ENCODE measurements around the gene LRRC75A.

Gene LRRC75A

DNA sequence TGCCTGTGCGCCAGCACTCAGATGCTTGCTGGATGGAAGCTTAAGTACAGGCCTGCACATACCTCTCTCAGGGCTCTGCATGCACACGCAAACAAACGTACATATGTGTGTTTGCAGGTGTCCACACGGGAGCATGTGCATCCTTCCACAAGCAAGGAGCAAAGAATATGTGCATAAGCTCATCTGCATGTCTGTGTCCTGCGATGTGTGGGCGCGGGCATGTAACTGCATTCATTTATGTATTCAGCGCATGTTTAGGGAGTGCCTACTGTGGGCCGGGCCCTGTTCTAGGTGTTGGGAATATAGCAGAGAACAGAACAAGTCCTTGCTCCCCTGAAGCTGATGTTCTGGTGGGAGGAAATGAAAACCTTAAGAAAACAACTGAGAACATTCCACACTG is 62.9 kb downstream of the LRRC75A start:
- intact Hi-C loops (cut with DNase I; ENCODE audit: low total_unique reads): no loop called here
- no peak overlapping the region for H3K27ac ChIP-seq
- H3K4me1 ChIP-seq: no peaks in the 10 kb centered on the region
- TF ChIP-seq, protein P1, sequence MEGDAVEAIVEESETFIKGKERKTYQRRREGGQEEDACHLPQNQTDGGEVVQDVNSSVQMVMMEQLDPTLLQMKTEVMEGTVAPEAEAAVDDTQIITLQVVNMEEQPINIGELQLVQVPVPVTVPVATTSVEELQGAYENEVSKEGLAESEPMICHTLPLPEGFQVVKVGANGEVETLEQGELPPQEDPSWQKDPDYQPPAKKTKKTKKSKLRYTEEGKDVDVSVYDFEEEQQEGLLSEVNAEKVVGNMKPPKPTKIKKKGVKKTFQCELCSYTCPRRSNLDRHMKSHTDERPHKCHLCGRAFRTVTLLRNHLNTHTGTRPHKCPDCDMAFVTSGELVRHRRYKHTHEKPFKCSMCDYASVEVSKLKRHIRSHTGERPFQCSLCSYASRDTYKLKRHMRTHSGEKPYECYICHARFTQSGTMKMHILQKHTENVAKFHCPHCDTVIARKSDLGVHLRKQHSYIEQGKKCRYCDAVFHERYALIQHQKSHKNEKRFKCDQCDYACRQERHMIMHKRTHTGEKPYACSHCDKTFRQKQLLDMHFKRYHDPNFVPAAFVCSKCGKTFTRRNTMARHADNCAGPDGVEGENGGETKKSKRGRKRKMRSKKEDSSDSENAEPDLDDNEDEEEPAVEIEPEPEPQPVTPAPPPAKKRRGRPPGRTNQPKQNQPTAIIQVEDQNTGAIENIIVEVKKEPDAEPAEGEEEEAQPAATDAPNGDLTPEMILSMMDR (IDR thresholded peaks at IDR 0.05): no peak
- no peak overlapping the region for H3K4me3 ChIP-seq
- H3K27me3 ChIP-seq: no peaks in the 10 kb centered on the region
- DNase-seq: no peak
- no peaks in the 10 kb centered on the region for H3K9me3 ChIP-seq
- H3K36me3 ChIP-seq: peaks cover 32 to 54% (median 44%) of the 10 kb centered on the region in 3 donors

DNA sequence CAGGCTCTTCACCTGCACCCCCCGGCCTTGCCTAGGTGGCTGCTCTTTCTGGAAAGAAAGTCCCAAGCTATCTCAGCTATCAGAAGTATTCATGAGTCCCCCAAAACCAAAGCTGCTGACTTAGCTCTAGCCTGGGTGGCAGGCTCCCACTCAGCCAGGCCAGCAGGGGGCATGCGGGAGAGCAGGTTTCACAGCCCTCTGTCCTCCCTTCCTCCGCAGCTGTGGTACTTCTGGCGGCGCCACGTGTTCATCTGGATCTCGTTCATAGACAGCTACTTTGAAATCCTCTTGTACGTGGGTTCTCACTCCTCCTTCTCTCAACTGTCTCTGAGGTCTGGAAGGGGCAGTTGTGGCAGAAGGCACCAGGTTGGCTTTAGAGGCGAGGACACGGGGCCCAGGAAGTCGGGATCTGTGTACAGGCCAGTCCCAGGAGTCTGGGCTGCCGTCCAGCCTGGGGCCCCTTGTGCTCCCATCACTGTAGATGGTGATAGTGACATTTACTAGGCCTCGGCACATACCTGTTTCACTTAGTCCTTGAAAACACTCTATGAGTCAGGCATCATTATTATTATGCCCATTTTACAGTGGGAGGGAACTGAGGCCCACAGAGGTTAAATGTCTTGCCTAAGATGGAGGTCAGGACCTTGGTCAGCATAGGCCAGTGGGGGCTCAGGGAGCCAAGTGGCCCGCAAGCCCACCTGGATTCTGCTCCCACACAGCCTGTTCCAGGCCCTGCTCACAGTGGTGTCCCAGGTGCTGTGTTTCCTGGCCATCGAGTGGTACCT is 63.7 kb downstream of the LRRC75A start:
- Histone ChIP-seq H3K27ac (no peak overlapping the region), H3K4me3 (no peak overlapping the region), H3K9me3 (no peaks in the 10 kb centered on the region), H3K4me1 (no peaks in the 10 kb centered on the region), H3K27me3 (no peaks in the 10 kb centered on the region), H3K36me3 (peaks cover 40 to 62% (median 47%) of the 10 kb centered on the region in 3 donors)
- no peak for DNase-seq
- TF ChIP-seq, protein P1 (IDR thresholded peaks at IDR 0.05): no peak
- intact Hi-C loops (cut with DNase I; ENCODE audit: low total_unique reads): no loop called here

DNA sequence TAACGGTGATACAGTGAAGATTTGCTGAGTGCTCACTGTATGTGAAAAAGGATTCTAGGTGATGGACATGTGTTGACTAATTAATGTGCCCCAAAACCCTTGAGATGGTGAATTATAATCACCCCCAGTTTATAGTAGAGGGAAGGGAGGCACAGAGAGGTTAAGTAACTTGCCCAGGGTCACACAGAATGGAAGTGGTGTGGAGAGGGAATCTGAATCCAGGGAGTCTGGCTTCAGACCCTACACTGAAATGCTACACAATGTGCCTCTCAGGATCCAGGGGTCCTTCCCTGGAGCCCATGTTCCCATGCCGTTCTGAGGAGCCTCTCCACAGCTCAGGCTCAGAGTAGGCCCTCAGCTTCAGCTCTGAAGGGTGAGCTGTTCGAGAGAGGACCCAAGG is 65.0 kb downstream of the LRRC75A start:
- Histone ChIP-seq H3K4me3 (no peak overlapping the region), H3K27ac (no peak overlapping the region), H3K36me3 (peaks cover 51 to 74% (median 53%) of the 10 kb centered on the region in 3 donors), H3K9me3 (no peaks in the 10 kb centered on the region), H3K4me1 (no peaks in the 10 kb centered on the region), H3K27me3 (no peaks in the 10 kb centered on the region)
- TF ChIP-seq, protein P1 (IDR thresholded peaks at IDR 0.05): no peak
- intact Hi-C loops (cut with DNase I; ENCODE audit: low total_unique reads): no loop called here
- DNase-seq: no peak

DNA sequence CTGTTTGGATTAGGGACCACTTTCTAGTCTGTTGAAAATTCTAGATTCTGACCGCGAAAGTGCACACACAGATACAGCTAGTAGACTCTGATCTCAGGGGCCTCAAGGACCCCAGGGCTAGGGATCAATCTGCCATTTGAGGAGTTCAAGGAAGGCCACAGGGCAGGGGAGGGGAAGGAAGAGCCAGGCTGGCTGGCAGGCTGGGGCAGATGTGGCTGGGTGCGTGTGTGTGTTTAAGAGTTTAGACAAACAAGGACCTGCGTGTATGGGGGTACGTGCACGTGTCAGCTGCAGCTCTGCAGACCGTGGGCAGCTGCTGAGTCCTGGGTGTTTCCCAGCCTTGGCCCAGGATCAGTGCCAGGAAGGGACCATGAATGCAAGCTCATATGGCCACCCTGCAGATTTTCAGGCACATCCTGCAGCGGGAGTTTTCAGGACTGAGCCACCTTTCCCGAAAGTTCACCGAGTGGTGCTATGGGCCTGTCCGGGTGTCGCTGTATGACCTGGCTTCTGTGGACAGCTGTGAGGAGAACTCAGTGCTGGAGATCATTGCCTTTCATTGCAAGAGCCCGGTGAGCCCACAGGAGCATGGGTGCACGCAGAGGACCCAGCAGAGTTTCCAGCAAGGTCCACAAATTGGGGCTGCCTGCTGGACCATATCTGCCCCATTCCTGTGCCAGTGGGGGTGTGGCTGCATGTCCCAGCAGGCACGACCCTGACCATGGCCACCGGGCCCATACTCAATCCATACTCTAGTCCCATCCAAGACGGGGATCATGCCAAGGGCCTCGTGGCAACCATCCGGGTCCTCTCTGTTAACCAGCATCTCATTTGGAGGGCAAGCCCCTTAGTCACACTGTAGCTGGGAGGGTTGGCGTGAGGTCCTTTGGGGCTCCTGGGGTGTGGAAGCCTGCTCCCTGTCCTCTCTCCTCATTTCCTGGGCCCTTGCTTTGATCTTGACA is 66.0 kb downstream of the LRRC75A start:
- TF ChIP-seq, protein P1 (IDR thresholded peaks at IDR 0.05): no peak
- Histone ChIP-seq H3K27ac (no peak overlapping the region), H3K4me1 (no peaks in the 10 kb centered on the region), H3K27me3 (no peaks in the 10 kb centered on the region), H3K9me3 (no peaks in the 10 kb centered on the region), H3K36me3 (peaks cover 49 to 68% (median 51%) of the 10 kb centered on the region in 3 donors), H3K4me3 (no peak overlapping the region)
- DNase-seq: no peak
- intact Hi-C loops (cut with DNase I; ENCODE audit: low total_unique reads): no loop called here

DNA sequence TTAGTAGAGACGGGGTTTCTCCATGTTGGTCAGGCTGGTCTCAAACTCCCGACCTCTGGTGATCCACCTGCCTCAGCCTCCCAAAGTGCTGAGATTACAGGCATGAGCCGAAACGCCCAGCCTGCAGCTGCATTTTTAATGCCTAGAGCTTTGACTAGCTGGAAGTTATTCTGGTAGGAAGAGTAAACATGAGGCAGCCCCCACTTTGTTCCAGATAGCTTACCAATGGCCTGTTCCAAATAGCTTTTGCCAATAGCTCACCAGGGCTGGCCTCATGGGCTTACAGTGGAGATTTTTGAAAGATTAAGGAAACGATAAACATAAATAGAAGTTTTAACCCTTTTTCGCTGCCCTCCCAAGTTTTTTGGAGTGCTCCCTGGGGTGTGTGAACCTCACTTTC is 66.8 kb downstream of the LRRC75A start:
- TF ChIP-seq, protein P1 (IDR thresholded peaks at IDR 0.05): no peak
- intact Hi-C loops (cut with DNase I; ENCODE audit: low total_unique reads): no loop called here
- Histone ChIP-seq H3K36me3 (peaks cover 49 to 68% (median 51%) of the 10 kb centered on the region in 3 donors), H3K27ac (no peak overlapping the region), H3K4me1 (peaks cover 0 to 7% (median 4%) of the 10 kb centered on the region in 4 donors), H3K9me3 (no peaks in the 10 kb centered on the region), H3K4me3 (no peak overlapping the region), H3K27me3 (no peaks in the 10 kb centered on the region)
- no peak for DNase-seq

Data from tibial artery (tissue), 4 donors.